ENCODE results near the gene STRBP.

DNA sequence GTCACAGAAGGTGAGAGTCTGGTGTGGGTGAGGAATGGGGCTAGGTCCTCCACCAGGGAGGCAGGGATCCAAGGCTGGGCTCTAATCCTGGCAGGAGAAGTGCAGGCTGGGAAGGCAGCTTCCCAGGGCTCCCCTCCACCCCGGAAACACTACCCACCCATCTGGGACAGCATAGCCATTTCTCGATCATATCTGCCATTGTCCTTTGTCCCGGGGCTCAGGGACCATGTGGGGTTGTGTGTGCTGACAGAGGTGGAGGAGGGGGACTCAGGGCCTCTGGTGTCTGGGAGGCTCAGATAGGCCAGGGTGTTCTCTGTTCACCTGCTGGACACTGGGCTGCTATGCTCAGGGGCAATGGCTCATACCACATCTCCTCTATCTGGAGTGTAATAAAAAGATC is 32.2 kb upstream of the STRBP start:
- TF ChIP-seq, protein P1, sequence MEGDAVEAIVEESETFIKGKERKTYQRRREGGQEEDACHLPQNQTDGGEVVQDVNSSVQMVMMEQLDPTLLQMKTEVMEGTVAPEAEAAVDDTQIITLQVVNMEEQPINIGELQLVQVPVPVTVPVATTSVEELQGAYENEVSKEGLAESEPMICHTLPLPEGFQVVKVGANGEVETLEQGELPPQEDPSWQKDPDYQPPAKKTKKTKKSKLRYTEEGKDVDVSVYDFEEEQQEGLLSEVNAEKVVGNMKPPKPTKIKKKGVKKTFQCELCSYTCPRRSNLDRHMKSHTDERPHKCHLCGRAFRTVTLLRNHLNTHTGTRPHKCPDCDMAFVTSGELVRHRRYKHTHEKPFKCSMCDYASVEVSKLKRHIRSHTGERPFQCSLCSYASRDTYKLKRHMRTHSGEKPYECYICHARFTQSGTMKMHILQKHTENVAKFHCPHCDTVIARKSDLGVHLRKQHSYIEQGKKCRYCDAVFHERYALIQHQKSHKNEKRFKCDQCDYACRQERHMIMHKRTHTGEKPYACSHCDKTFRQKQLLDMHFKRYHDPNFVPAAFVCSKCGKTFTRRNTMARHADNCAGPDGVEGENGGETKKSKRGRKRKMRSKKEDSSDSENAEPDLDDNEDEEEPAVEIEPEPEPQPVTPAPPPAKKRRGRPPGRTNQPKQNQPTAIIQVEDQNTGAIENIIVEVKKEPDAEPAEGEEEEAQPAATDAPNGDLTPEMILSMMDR (IDR thresholded peaks at IDR 0.05), result no peak
- TF ChIP-seq POLR2A (IDR thresholded peaks at IDR 0.05), result no peak
